Stimulated activated CD8-positive, alpha-beta memory T cell treated with anti-CD3 and anti-CD28 coated beads, Interleukin-7, amount 100 ng/mL, for 24 hours (primary cell): Measurements from ENCODE around the gene HLA-G.
"Not testable (repeated sequence)": the region's sequence is repeated elsewhere in the genome, so short reads cannot be mapped to it uniquely, and the experiment has no call there.

Experiments used
- DNase-seq: peaks from one replicate; pipeline ENCODE4 v3.0.0-alpha.2; 2020; ENCODE audit warnings: low read depth

HLA-G gene

GRCh38 chr6:29872791-29873190, 45.2 kb downstream of the HLA-G start:
- DNase-seq = no peak

GRCh38 chr6:29875257-29875656, 47.6 kb downstream of the HLA-G start:
- DNase-seq = no peak

GRCh38 chr6:29875734-29876133, 48.1 kb downstream of the HLA-G start:
- not testable (repeated sequence) for DNase-seq
